ENCODE measurements around the gene ITGA2B.
"Not testable (repeated sequence)": the region's sequence is repeated elsewhere in the genome, so short reads cannot be mapped to it uniquely, and the experiment has no call there.

DNA sequence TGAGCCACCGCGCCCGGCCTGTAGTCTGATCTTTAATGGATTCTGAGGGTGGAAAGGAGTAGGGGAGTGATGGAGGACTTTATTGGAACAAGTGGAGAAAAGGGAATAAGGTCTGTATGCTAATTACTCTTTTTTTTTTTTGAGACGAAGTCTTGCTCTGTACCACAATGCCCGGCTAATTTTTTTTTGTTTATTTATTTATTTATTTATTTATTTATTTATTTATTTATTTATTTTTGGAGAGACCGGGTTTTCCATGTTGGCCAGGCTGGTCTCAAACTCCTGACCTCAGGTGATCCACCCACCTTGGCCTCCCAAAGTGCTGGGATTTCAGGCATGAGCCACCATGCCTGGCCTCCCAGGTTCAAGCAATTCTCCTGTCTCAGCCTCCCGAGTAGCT, 59.9 kb downstream of the ITGA2B start:
- TF ChIP-seq, protein P1, sequence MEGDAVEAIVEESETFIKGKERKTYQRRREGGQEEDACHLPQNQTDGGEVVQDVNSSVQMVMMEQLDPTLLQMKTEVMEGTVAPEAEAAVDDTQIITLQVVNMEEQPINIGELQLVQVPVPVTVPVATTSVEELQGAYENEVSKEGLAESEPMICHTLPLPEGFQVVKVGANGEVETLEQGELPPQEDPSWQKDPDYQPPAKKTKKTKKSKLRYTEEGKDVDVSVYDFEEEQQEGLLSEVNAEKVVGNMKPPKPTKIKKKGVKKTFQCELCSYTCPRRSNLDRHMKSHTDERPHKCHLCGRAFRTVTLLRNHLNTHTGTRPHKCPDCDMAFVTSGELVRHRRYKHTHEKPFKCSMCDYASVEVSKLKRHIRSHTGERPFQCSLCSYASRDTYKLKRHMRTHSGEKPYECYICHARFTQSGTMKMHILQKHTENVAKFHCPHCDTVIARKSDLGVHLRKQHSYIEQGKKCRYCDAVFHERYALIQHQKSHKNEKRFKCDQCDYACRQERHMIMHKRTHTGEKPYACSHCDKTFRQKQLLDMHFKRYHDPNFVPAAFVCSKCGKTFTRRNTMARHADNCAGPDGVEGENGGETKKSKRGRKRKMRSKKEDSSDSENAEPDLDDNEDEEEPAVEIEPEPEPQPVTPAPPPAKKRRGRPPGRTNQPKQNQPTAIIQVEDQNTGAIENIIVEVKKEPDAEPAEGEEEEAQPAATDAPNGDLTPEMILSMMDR (conservative IDR thresholded peaks at IDR 0.05 in 1 of 2, IDR thresholded peaks at IDR 0.05 in 1 of 2; ENCODE audit: extremely low read depth in 1 of 2, insufficient read depth in 1 of 2, low read depth in 1 of 2, low read length in 2 of 2), result not testable (repeated sequence)
- TF ChIP-seq EZH2 (IDR thresholded peaks at IDR 0.05; ENCODE audit: borderline replicate concordance, low read length), result not testable (repeated sequence)
